ENCODE data around the gene HLA-C.
A peak's percentile ranks its signal among the peaks of the same experiment; 100 is the strongest.
"Not testable (repeated sequence)": the region's sequence is repeated elsewhere in the genome, so short reads cannot be mapped to it uniquely, and the experiment has no call there.

Gene HLA-C

GRCh38 chr6:31270788-31271640 is 878 bp downstream of the HLA-C start:
- DNase-seq: peak; percentile 75

GRCh38 chr6:31268836-31269235 is 3.1 kb downstream of the HLA-C start:
- DNase-seq: no peak

- no peak for DNase-seq
Observed at GRCh38 chr6:31268369-31268765, 3.5 kb downstream of the HLA-C start.

- DNase-seq: no peak
Observed at GRCh38 chr6:31267651-31268368, 4.1 kb downstream of the HLA-C start.

- no peak for DNase-seq
Observed at GRCh38 chr6:31266567-31267360, 5.1 kb downstream of the HLA-C start.

GRCh38 chr6:31265926-31266325 is 6.0 kb downstream of the HLA-C start:
- DNase-seq: no peak

GRCh38 chr6:31263346-31263933 is 8.5 kb downstream of the HLA-C start:
- not testable (repeated sequence) for DNase-seq

- not testable (repeated sequence) for DNase-seq
Observed at GRCh38 chr6:31259995-31260394, 11.9 kb downstream of the HLA-C start.

- DNase-seq: no peak
Observed at GRCh38 chr6:31252625-31253024, 19.3 kb downstream of the HLA-C start.

GRCh38 chr6:31251261-31251660 is 20.6 kb downstream of the HLA-C start:
- DNase-seq: no peak

GRCh38 chr6:31249184-31249583 is 22.7 kb downstream of the HLA-C start:
- DNase-seq: no peak

- no peak for DNase-seq
Observed at GRCh38 chr6:31247813-31248212, 24.1 kb downstream of the HLA-C start.

- DNase-seq: peak; percentile 86
Observed at GRCh38 chr6:31246051-31246521, 25.8 kb downstream of the HLA-C start.

- no peak for DNase-seq
Observed at GRCh38 chr6:31243508-31243907, 28.4 kb downstream of the HLA-C start.

- DNase-seq: no peak
Observed at GRCh38 chr6:31239854-31240253, 32.0 kb downstream of the HLA-C start.

GRCh38 chr6:31234101-31234500 is 37.8 kb downstream of the HLA-C start:
- DNase-seq: not testable (repeated sequence)

GRCh38 chr6:31228476-31228875 is 43.4 kb downstream of the HLA-C start:
- no peak for DNase-seq

GRCh38 chr6:31227143-31227542 is 44.7 kb downstream of the HLA-C start:
- no peak for DNase-seq

GRCh38 chr6:31225735-31226134 is 46.2 kb downstream of the HLA-C start:
- no peak for DNase-seq

GRCh38 chr6:31222496-31222895 is 49.4 kb downstream of the HLA-C start:
- DNase-seq: no peak
